GM13976 (cell line): Measurements from ENCODE around the gene ARPP19.
"Not testable (repeated sequence)": the region's sequence is repeated elsewhere in the genome, so short reads cannot be mapped to it uniquely, and the experiment has no call there.

Experiments
- DNase-seq: peaks from one replicate; pipeline ENCODE4 v3.0.0; 2012; ENCODE audit warnings: low spot score
- in situ Hi-C: fragments of 300-500 bp; cut with MboI; formaldehyde crosslinking; loops from one replicate; pipeline ENCODE4 v1.12.0; 2022; ENCODE audit warnings: low sequenced_read_pairs, mixed read lengths, inconsistent platforms; ENCODE audit not compliant: unreplicated experiment
- TF ChIP-seq, protein P1 (sequence below): IDR thresholded peaks from 2 replicates; pipeline ENCODE4 v1.5.1; 2012; ENCODE audit warnings: borderline replicate concordance, mild to moderate bottlenecking; ENCODE audit not compliant: insufficient read depth; ENCODE audit errors: extremely low read depth, missing control alignments, control extremely low read depth

The ARPP19 gene

DNA sequence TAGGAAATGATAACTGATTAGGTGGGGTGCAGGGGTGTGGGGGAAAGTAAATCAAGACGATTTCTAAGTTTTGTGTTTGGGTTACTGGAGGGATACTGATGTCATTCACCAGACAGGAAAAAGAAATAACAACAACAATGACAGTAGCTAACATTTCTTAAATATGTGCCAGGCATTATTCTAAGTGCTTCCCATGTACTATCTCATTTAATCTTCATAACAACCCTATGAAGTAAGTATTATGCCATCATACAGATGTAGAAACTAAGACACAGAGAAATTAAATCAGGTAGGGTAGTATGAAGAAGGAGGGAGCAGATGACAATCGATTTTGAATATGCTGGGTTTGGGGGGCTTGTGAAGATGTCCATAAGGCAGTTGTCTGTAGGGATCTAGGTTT, 53.5 kb downstream of the ARPP19 start:
- in situ Hi-C loops = no loop called here
- DNase-seq = no peak
- TF ChIP-seq, protein P1, sequence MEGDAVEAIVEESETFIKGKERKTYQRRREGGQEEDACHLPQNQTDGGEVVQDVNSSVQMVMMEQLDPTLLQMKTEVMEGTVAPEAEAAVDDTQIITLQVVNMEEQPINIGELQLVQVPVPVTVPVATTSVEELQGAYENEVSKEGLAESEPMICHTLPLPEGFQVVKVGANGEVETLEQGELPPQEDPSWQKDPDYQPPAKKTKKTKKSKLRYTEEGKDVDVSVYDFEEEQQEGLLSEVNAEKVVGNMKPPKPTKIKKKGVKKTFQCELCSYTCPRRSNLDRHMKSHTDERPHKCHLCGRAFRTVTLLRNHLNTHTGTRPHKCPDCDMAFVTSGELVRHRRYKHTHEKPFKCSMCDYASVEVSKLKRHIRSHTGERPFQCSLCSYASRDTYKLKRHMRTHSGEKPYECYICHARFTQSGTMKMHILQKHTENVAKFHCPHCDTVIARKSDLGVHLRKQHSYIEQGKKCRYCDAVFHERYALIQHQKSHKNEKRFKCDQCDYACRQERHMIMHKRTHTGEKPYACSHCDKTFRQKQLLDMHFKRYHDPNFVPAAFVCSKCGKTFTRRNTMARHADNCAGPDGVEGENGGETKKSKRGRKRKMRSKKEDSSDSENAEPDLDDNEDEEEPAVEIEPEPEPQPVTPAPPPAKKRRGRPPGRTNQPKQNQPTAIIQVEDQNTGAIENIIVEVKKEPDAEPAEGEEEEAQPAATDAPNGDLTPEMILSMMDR = no peak

DNA sequence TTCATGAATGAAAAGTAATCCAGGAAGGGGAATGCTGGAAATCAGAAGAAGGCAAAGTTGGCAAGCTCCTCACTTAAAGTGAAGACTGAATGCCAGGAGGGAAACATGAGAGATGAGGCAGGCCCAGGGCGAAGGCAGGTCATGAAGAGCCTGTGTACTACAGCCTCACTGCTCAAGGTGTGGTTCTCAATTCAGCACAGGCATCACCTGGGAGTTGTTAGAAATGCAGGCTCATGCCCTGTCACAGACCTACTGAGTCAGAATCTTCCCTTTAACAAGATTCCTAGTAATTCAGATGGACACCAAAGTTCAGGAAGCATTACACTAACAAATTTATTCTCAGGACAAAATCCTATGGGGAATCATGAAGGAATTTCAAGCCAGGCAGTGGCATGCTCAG, 54.3 kb downstream of the ARPP19 start:
- TF ChIP-seq, protein P1 = no peak
- no peak for DNase-seq
- in situ Hi-C loops = no loop called here

DNA sequence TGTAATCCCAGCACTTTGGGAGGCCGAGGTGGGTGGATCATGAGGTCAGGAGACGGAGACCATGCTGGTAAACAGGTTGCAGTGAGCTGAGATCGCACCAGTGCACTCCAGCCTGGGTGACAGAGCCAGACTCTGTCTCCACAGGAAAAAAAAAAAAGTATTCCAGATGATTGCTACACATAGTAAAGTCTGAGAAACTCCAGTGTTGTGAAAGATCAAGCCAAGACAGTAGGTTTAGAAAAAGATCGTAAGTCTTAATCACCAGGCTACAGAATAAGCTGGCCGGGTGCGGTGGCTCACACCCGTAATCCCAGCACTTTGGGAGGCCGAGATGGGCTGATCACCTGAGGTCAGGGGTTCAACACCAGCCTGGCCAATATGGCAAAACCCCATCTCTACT, 56.0 kb downstream of the ARPP19 start:
- in situ Hi-C loops, DNase-seq: not testable (repeated sequence)

DNA sequence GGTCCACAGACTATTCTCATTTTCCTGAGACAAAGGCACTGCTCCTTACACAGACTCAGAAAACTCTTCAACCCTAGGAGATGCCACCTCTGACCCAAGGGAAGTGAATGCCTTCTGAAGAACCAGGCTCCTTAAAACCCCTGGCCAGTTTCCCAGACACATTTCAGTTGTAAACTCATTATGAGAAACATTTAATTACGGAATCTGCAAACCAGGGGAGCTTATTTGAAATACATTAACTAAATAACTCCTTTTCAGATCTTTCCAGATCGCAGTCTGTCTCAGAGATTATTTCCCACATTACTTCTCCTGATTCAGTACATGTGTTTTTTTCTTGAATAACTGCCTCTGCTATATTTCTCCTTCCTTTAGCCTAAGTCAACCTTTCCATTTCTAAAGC, 57.7 kb downstream of the ARPP19 start:
- in situ Hi-C loops = no loop called here
- TF ChIP-seq, protein P1 = no peak
- no peak for DNase-seq

DNA sequence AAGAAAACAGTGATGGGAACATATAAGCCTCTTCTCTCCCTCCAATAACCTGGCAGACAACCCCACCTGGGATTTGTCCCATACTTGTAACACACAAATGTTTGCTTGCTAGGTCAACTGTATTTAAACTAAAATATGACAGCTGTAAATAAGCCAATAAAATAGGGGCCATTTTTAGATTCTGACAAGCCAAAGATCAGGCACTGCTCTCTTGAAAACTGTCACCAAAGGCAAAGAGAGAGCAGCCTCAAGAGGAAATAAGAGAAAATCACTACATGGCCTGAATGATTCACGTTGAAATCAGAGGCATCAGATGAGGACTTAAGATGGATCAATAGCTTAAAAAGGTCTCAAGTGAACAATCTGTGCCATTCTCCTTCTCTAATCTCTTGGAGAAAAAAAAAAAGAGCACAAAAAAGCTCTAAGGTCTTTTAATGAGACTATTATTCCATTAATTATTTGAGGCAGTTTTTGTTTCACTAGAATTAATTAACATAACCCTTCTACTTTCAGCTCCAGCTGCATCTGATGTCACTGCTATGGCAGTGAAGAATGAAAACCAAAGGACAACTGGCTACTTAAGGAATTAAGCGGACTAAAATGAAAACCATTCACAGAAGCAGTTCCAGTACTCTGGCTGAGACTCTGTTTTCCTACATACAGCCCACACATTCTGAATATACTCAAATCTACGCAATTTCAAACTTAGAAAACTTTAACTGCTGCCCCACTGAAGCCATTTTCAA, 59.2 kb downstream of the ARPP19 start:
- TF ChIP-seq, protein P1 = no peak
- in situ Hi-C loops = no loop called here
- no peak for DNase-seq

DNA sequence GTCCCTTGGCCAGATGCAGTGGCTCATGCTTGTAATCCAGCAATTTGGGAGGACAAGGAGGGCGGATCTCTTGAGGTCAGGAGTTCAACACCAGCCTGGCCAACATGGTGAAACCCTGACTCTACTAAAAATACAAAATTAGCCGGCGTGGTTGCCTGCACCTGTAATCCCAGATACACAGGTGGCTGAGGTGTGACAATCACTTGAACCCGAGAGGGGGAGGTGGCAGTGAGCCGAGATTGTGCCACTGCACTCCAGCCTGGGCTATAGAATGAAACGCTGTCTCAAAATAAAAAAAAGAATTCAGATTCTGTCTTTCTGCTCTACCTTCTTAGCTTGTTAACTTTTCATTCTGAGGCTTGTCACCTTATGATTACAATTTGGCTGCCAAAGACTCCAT, 62.3 kb downstream of the ARPP19 start:
- TF ChIP-seq, protein P1 = no peak
- DNase-seq = no peak
- in situ Hi-C loops = no loop called here

DNA sequence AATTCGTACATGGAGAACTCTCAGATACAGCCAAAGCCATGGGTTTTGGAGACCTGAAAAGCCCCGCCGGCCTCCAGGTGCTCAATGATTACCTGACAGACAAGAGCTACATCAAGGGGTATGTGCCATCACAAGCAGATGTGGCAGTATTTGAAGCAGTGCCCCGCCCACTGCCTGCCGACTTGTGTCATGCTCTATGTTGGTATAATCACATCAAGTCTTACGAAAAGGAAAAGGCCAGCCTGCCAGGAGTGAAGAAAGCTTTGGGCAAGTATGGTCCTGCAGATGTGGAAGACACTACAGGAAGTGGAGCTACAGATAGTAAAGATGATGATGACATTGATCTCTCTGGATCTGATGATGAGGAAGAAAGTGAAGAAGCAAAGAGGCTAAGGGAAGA, 63.7 kb downstream of the ARPP19 start:
- no peak for DNase-seq
- TF ChIP-seq, protein P1 = no peak
- in situ Hi-C loops = no loop called here
